HEK293 (cell line): Measurements from ENCODE around the gene UFM1.
A peak's percentile ranks its signal among the peaks of the same experiment; 100 is the strongest.

ENCODE experiments used
- CTCF ChIA-PET: fragments of 350-600 bp; formaldehyde crosslinking; extraction: SDS; loops from one replicate; lab custom pipeline; 2021; ENCODE audit warnings: antibody characterized with exemption; lab: Yijun Ruan, JAX
- POLR2A ChIA-PET: fragments of 300-600 bp; formaldehyde crosslinking; extraction: SDS; loops from one replicate; lab custom pipeline; 2020; ENCODE audit warnings: antibody characterized with exemption, inconsistent platforms; lab: Yijun Ruan, JAX
- H3K27ac ChIP-seq: fragments of 200-500 bp; sonication (Bioruptor generic); 2 replicates; pipeline ENCODE4 v1.5.1; 2014; ENCODE audit warnings: low read depth, low read length, control low read depth, inconsistent platforms; ENCODE audit errors: extremely low read depth
- H3K36me3 ChIP-seq, 2 experiments: fragments of 200-500 bp in 1 of 2; sonication (Bioruptor generic) in 1 of 2; 1 replicate in 1 of 2; 2 replicates in 1 of 2; pipeline ENCODE4 v1.5.1; 2014 to 2017; ENCODE audit warnings: inconsistent platforms in 2 of 2, low read length in 2 of 2; ENCODE audit not compliant: control insufficient read depth in 2 of 2, insufficient read depth in 1 of 2
- H3K4me1 ChIP-seq: fragments of 200-500 bp; sonication (Bioruptor generic); 2 replicates; pipeline ENCODE4 v1.5.1; 2014; ENCODE audit warnings: mild to moderate bottlenecking, low read length, inconsistent platforms; ENCODE audit not compliant: control insufficient read depth, insufficient read depth
- H3K4me3 ChIP-seq: 2 replicates; pipeline ENCODE4 v1.5.1; 2011; ENCODE audit warnings: low read depth, mild to moderate bottlenecking, control low read depth, low read length, moderate library complexity
- H3K9me3 ChIP-seq: fragments of 200-500 bp; sonication (Bioruptor generic); 2 replicates; pipeline ENCODE4 v1.5.1; 2014; ENCODE audit warnings: low read depth, low read length, inconsistent platforms; ENCODE audit not compliant: control insufficient read depth, insufficient read depth
- FEZF1 ChIP-seq: fragments of 450-650 bp; formaldehyde crosslinking; IDR thresholded peaks from 2 replicates; pipeline ENCODE4 v1.5.1; 2016; ENCODE audit warnings: missing biosample characterization, missing genetic modification characterization
- GFI1B ChIP-seq: fragments of 450-650 bp; formaldehyde crosslinking; IDR thresholded peaks from 2 replicates; pipeline ENCODE4 v1.5.1; 2016; ENCODE audit warnings: missing biosample characterization, missing genetic modification characterization
- GLIS1 ChIP-seq: fragments of 450-650 bp; formaldehyde crosslinking; IDR thresholded peaks from 2 replicates; pipeline ENCODE4 v1.5.1; 2016; ENCODE audit warnings: missing biosample characterization, missing genetic modification characterization
- HOXC10 ChIP-seq: sonication (generic); formaldehyde crosslinking; IDR thresholded peaks from 2 replicates; pipeline ENCODE4 v1.8.1; 2023; ENCODE audit warnings: mild to moderate bottlenecking, missing genetic modification reagents
- KLF1 ChIP-seq: fragments of 450-650 bp; formaldehyde crosslinking; IDR thresholded peaks from 2 replicates; pipeline ENCODE4 v1.5.1; 2016; ENCODE audit warnings: missing biosample characterization, missing genetic modification characterization
- RBAK ChIP-seq: fragments of 450-650 bp; formaldehyde crosslinking; IDR thresholded peaks from 2 replicates; pipeline ENCODE4 v1.5.1; 2016; ENCODE audit warnings: missing biosample characterization, missing genetic modification characterization
- WT1 ChIP-seq: fragments of 450-650 bp; formaldehyde crosslinking; IDR thresholded peaks from 2 replicates; pipeline ENCODE4 v1.5.1; 2016; ENCODE audit warnings: missing biosample characterization, missing genetic modification characterization
- ZBTB1 ChIP-seq: fragments of 450-650 bp; formaldehyde crosslinking; IDR thresholded peaks from 2 replicates; pipeline ENCODE4 v1.5.1; 2016; ENCODE audit warnings: missing biosample characterization, missing genetic modification characterization
- ZBTB17 ChIP-seq: fragments of 450-650 bp; formaldehyde crosslinking; IDR thresholded peaks from 2 replicates; pipeline ENCODE4 v1.5.1; 2016; ENCODE audit warnings: missing biosample characterization, missing genetic modification characterization
- ZFP37 ChIP-seq: fragments of 450-650 bp; formaldehyde crosslinking; IDR thresholded peaks from 2 replicates; pipeline ENCODE4 v1.5.1; 2016; ENCODE audit warnings: missing biosample characterization, missing genetic modification characterization
- ZNF121 ChIP-seq: fragments of 450-650 bp; formaldehyde crosslinking; IDR thresholded peaks from 2 replicates; pipeline ENCODE4 v1.5.1; 2016; ENCODE audit warnings: missing biosample characterization, missing genetic modification characterization
- ZNF146 ChIP-seq: fragments of 450-650 bp; formaldehyde crosslinking; IDR thresholded peaks from 2 replicates; pipeline ENCODE4 v1.5.1; 2016; ENCODE audit warnings: missing biosample characterization, missing genetic modification characterization
- ZNF221 ChIP-seq: fragments of 450-650 bp; formaldehyde crosslinking; IDR thresholded peaks from 2 replicates; pipeline ENCODE4 v1.5.1; 2017; ENCODE audit warnings: missing biosample characterization, missing genetic modification characterization, borderline replicate concordance
- ZNF341 ChIP-seq: fragments of 450-650 bp; formaldehyde crosslinking; IDR thresholded peaks from 2 replicates; pipeline ENCODE4; 2016; ENCODE audit warnings: low read depth, missing biosample characterization, missing genetic modification characterization
- ZNF394 ChIP-seq: fragments of 450-650 bp; formaldehyde crosslinking; IDR thresholded peaks from 2 replicates; pipeline ENCODE4 v1.5.1; 2016; ENCODE audit warnings: missing biosample characterization, missing genetic modification characterization, mild to moderate bottlenecking, moderate library complexity, borderline replicate concordance
- ZNF544 ChIP-seq: fragments of 450-650 bp; formaldehyde crosslinking; IDR thresholded peaks from 2 replicates; pipeline ENCODE4 v1.5.0; 2017; ENCODE audit warnings: missing biosample characterization, missing genetic modification characterization
- ZNF610 ChIP-seq: fragments of 450-650 bp; formaldehyde crosslinking; IDR thresholded peaks from 2 replicates; pipeline ENCODE4 v1.5.1; 2016; ENCODE audit warnings: missing biosample characterization, missing genetic modification characterization, borderline replicate concordance
- ZNF791 ChIP-seq: fragments of 450-650 bp; formaldehyde crosslinking; IDR thresholded peaks from 2 replicates; pipeline ENCODE4 v1.5.1; 2016; ENCODE audit warnings: missing biosample characterization, missing genetic modification characterization
- TF ChIP-seq, protein P1 (sequence below): fragments of 450-650 bp; formaldehyde crosslinking; IDR thresholded peaks from 2 replicates; pipeline ENCODE4 v1.5.1; 2016; ENCODE audit warnings: missing biosample characterization, missing genetic modification characterization
- TF ChIP-seq, protein P2 (sequence below): fragments of 450-650 bp; formaldehyde crosslinking; IDR thresholded peaks from 2 replicates; pipeline ENCODE4 v1.5.1; 2016; ENCODE audit warnings: missing biosample characterization, missing genetic modification characterization, borderline replicate concordance
- TF ChIP-seq, protein P3 (sequence below): fragments of 450-650 bp; formaldehyde crosslinking; IDR thresholded peaks from 2 replicates; pipeline ENCODE4 v1.5.1; 2016; ENCODE audit warnings: missing biosample characterization, missing genetic modification characterization
- TF ChIP-seq, protein P4 (sequence below): fragments of 450-650 bp; formaldehyde crosslinking; IDR thresholded peaks from 2 replicates; pipeline ENCODE4 v1.5.1; 2016; ENCODE audit warnings: missing biosample characterization, missing genetic modification characterization
- TF ChIP-seq, protein P5 (sequence below): fragments of 450-650 bp; formaldehyde crosslinking; IDR thresholded peaks from 2 replicates; pipeline ENCODE4 v1.5.1; 2016; ENCODE audit warnings: missing biosample characterization, missing genetic modification characterization
- TF ChIP-seq, protein P6 (sequence below): fragments of 450-650 bp; formaldehyde crosslinking; IDR thresholded peaks from 2 replicates; pipeline ENCODE4 v1.5.1; 2016; ENCODE audit warnings: missing biosample characterization, missing genetic modification characterization
- TF ChIP-seq, protein P7 (sequence below): fragments of 450-650 bp; formaldehyde crosslinking; IDR thresholded peaks from 2 replicates; pipeline ENCODE4 v1.5.1; 2016; ENCODE audit warnings: missing biosample characterization, missing genetic modification characterization

The UFM1 gene

DNA sequence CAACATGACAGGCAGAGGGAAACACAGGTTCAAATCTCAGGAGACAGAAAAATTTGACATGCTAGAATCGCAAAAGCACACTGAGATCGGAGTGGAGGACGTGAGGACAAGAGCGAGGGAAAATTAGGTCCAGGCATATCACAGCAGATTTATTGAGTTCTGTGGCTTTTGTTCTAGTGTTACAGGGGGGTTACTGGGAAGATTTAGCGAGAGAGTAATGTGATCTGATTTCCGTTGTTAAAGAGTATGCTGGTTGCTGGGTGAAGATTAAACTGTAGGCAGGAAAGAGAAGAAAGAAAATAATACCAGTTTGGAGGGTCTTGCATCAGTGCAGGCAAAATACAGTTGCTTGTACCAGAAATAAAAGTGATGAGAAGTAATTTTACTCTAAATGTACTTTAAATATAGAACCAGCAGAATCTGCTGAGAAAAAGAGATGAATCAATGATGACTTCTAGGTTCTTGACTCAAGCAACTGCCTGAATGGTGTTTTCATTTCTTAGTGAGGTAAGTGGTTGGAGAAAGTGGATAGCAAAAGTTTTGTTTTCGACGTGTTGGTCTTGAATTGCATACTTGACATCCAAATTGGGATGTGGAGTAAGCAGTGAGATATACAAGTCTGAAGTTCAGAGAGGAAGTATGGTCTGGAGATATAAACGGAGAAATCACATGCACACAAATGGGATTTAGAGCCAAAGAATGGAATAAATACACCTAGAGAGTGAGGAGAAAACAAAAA lies 35.7 kb downstream of the UFM1 start:
- Histone ChIP-seq H3K9me3 (no peaks in the 10 kb centered on the region), H3K27ac (no peak overlapping the region), H3K4me3 (no peak overlapping the region), H3K4me1 (peaks cover 3% of the 10 kb centered on the region; the same call in 1 of the 2 replicates), H3K36me3 (no peaks in the 10 kb centered on the region)
- POLR2A ChIA-PET = no interaction called here
- CTCF ChIA-PET = no interaction called here
- TF ChIP-seq, protein P1, sequence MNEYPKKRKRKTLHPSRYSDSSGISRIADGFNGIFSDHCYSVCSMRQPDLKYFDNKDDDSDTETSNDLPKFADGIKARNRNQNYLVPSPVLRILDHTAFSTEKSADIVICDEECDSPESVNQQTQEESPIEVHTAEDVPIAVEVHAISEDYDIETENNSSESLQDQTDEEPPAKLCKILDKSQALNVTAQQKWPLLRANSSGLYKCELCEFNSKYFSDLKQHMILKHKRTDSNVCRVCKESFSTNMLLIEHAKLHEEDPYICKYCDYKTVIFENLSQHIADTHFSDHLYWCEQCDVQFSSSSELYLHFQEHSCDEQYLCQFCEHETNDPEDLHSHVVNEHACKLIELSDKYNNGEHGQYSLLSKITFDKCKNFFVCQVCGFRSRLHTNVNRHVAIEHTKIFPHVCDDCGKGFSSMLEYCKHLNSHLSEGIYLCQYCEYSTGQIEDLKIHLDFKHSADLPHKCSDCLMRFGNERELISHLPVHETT (tag by site-specific recombination) = no peak
- TF ChIP-seq GFI1B (tag by site-specific recombination) (0 out of 2 replicates have a peak, but pooled peaks have one; percentile 48), ZNF221 (tag by site-specific recombination) (no peak), ZFP37 (no peak), ZNF610 (tag by site-specific recombination) (no peak), ZBTB17 (tag by site-specific recombination) (peak; percentile 67), FEZF1 (0 out of 2 replicates have a peak, but pooled peaks have one; percentile 11), WT1 (tag by site-specific recombination) (no peak), RBAK (tag by site-specific recombination) (no peak), KLF1 (tag by site-specific recombination) (no peak), HOXC10 (CRISPR knock-in tag) (no peak), ZNF121 (tag by site-specific recombination) (no peak), ZNF146 (tag by site-specific recombination) (no peak), ZNF394 (tag by site-specific recombination) (no peak), ZBTB1 (tag by site-specific recombination) (no peak), ZNF791 (tag by site-specific recombination) (no peak), ZNF544 (tag by site-specific recombination) (no peak), GLIS1 (tag by site-specific recombination) (peak; percentile 21; the same call in 1 of the 2 replicates), ZNF341 (tag by site-specific recombination) (0 out of 2 replicates have a peak, but pooled peaks have one; percentile 41)
- TF ChIP-seq, protein P2, sequence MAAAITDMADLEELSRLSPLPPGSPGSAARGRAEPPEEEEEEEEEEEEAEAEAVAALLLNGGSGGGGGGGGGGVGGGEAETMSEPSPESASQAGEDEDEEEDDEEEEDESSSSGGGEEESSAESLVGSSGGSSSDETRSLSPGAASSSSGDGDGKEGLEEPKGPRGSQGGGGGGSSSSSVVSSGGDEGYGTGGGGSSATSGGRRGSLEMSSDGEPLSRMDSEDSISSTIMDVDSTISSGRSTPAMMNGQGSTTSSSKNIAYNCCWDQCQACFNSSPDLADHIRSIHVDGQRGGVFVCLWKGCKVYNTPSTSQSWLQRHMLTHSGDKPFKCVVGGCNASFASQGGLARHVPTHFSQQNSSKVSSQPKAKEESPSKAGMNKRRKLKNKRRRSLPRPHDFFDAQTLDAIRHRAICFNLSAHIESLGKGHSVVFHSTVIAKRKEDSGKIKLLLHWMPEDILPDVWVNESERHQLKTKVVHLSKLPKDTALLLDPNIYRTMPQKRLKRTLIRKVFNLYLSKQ (tag by site-specific recombination) = no peak
- TF ChIP-seq, protein P3, sequence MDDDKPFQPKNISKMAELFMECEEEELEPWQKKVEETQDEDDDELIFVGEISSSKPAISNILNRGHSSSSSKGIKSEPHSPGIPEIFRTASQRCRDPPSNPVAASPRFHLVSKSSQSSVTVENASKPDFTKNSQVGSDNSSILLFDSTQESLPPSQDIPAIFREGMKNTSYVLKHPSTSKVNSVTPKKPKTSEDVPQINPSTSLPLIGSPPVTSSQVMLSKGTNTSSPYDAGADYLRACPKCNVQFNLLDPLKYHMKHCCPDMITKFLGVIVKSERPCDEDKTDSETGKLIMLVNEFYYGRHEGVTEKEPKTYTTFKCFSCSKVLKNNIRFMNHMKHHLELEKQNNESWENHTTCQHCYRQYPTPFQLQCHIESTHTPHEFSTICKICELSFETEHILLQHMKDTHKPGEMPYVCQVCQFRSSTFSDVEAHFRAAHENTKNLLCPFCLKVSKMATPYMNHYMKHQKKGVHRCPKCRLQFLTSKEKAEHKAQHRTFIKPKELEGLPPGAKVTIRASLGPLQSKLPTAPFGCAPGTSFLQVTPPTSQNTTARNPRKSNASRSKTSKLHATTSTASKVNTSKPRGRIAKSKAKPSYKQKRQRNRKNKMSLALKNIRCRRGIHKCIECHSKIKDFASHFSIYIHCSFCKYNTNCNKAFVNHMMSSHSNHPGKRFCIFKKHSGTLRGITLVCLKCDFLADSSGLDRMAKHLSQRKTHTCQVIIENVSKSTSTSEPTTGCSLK (tag by site-specific recombination) = no peak
- TF ChIP-seq, protein P4, sequence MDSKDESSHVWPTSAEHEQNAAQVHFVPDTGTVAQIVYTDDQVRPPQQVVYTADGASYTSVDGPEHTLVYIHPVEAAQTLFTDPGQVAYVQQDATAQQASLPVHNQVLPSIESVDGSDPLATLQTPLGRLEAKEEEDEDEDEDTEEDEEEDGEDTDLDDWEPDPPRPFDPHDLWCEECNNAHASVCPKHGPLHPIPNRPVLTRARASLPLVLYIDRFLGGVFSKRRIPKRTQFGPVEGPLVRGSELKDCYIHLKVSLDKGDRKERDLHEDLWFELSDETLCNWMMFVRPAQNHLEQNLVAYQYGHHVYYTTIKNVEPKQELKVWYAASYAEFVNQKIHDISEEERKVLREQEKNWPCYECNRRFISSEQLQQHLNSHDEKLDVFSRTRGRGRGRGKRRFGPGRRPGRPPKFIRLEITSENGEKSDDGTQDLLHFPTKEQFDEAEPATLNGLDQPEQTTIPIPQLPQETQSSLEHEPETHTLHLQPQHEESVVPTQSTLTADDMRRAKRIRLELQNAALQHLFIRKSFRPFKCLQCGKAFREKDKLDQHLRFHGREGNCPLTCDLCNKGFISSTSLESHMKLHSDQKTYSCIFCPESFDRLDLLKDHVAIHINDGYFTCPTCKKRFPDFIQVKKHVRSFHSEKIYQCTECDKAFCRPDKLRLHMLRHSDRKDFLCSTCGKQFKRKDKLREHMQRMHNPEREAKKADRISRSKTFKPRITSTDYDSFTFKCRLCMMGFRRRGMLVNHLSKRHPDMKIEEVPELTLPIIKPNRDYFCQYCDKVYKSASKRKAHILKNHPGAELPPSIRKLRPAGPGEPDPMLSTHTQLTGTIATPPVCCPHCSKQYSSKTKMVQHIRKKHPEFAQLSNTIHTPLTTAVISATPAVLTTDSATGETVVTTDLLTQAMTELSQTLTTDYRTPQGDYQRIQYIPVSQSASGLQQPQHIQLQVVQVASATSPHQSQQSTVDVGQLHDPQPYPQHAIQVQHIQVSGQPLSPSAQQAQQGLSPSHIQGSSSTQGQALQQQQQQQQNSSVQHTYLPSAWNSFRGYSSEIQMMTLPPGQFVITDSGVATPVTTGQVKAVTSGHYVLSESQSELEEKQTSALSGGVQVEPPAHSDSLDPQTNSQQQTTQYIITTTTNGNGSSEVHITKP (tag by site-specific recombination) = peak; percentile 55
- TF ChIP-seq, protein P5, sequence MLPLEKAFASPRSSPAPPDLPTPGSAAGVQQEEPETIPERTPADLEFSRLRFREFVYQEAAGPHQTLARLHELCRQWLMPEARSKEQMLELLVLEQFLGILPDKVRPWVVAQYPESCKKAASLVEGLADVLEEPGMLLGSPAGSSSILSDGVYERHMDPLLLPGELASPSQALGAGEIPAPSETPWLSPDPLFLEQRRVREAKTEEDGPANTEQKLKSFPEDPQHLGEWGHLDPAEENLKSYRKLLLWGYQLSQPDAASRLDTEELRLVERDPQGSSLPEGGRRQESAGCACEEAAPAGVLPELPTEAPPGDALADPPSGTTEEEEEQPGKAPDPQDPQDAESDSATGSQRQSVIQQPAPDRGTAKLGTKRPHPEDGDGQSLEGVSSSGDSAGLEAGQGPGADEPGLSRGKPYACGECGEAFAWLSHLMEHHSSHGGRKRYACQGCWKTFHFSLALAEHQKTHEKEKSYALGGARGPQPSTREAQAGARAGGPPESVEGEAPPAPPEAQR = no peak
- TF ChIP-seq, protein P6, sequence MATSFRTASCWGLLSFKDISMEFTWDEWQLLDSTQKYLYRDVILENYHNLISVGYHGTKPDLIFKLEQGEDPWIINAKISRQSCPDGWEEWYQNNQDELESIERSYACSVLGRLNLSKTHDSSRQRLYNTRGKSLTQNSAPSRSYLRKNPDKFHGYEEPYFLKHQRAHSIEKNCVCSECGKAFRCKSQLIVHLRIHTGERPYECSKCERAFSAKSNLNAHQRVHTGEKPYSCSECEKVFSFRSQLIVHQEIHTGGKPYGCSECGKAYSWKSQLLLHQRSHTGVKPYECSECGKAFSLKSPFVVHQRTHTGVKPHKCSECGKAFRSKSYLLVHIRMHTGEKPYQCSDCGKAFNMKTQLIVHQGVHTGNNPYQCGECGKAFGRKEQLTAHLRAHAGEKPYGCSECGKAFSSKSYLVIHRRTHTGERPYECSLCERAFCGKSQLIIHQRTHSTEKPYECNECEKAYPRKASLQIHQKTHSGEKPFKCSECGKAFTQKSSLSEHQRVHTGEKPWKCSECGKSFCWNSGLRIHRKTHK (tag by site-specific recombination) = no peak
- TF ChIP-seq, protein P7, sequence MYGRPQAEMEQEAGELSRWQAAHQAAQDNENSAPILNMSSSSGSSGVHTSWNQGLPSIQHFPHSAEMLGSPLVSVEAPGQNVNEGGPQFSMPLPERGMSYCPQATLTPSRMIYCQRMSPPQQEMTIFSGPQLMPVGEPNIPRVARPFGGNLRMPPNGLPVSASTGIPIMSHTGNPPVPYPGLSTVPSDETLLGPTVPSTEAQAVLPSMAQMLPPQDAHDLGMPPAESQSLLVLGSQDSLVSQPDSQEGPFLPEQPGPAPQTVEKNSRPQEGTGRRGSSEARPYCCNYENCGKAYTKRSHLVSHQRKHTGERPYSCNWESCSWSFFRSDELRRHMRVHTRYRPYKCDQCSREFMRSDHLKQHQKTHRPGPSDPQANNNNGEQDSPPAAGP (tag by site-specific recombination) = no peak
